HCT116 (cell line): ENCODE results near the gene LAMA1. TPM values are rescaled to one million over a fixed set of nuclear protein-coding genes. Genes with fewer than 3 reads are reported as not detected.

Source experiments
- ATAC-seq: fragments of 200-7000 bp; cut with Tn5 transposase; 2 replicates; pipeline ENCODE4 v1.9.1; 2020; ENCODE audit warnings: mild to moderate bottlenecking, moderate library complexity
- BruUV-seq: library from RNA; stranded (reverse); fragments of 400-500 nt; replicated peaks from 2 replicates; lab custom pipeline; 2021; lab: Mats Ljungman, UMichigan
- CTCF ChIA-PET: fragments of 300-600 bp; sonication (Branson Sonifier 250); formaldehyde crosslinking; loops from one replicate; lab custom pipeline; 2021; ENCODE audit warnings: antibody characterized with exemption; lab: Charles Lee
- POLR2A ChIA-PET: fragments of 300-600, 350-600 bp; sonication (Branson Sonifier 250); formaldehyde crosslinking; loops from one replicate; lab custom pipeline; 2021; ENCODE audit warnings: antibody characterized with exemption; lab: Charles Lee
- RAD21 ChIA-PET, 2 experiments: fragments of 300-600 bp; sonication (Branson Sonifier 250); formaldehyde crosslinking; loops; one replicate each; lab custom pipeline; 2023; ENCODE audit warnings: low total read pairs in 2 of 2; ENCODE audit not compliant: uncharacterized antibody in 2 of 2, unreplicated experiment in 2 of 2, low non-redundant PET in 1 of 2; lab: Charles Lee
- DNase-seq: peaks from one replicate; pipeline ENCODE4 v3.0.0-alpha.2; 2010; ENCODE audit warnings: low read depth, low spot score
- H2AFZ ChIP-seq: fragments of 200-600 bp; shearing (Covaris generic), sonication (generic); 2 replicates; pipeline ENCODE4 v1.6.1; 2017; ENCODE audit warnings: low read depth, mixed run types, mixed read lengths, antibody characterized with exemption, low read length; ENCODE audit not compliant: poor library complexity, severe bottlenecking
- H3K27ac ChIP-seq: 2 replicates; pipeline ENCODE4 v1.5.1; 2012; ENCODE audit warnings: low read depth, low read length
- H3K27me3 ChIP-seq: fragments of 200-600 bp; sonication (generic); 2 replicates; pipeline ENCODE4 v1.6.1; 2016; ENCODE audit warnings: mixed run types, low read length, mixed read lengths; ENCODE audit not compliant: insufficient read depth
- H3K36me3 ChIP-seq, 2 experiments: fragments of 200-500 bp in 1 of 2; fragments of 200-600 bp in 1 of 2; sonication (Bioruptor generic) in 1 of 2; sonication (generic) in 1 of 2; 2 replicates each; pipeline versions ENCODE4 v1.5.1 to v1.6.1; 2014 to 2016; ENCODE audit warnings: low read length in 2 of 2, inconsistent platforms in 1 of 2, mixed read lengths in 1 of 2, mixed run types in 1 of 2; ENCODE audit not compliant: insufficient read depth in 2 of 2, control insufficient read depth in 1 of 2
- H3K4me1 ChIP-seq, 2 experiments: fragments of 200-600 bp in 1 of 2; sonication (generic) in 1 of 2; 2 replicates each; pipeline versions ENCODE4 v1.5.1 to v1.6.1; 2012 to 2017; ENCODE audit warnings: low read length in 2 of 2, inconsistent platforms in 1 of 2, mild to moderate bottlenecking in 1 of 2, mixed read lengths in 1 of 2, mixed run types in 1 of 2, moderate library complexity in 1 of 2; ENCODE audit not compliant: insufficient read depth in 2 of 2, control insufficient read depth in 1 of 2
- H3K4me2 ChIP-seq: fragments of 200-600 bp; sonication (generic); 2 replicates; pipeline ENCODE4 v1.6.1; 2017; ENCODE audit warnings: mixed run types, low read length, mixed read lengths
- H3K4me3 ChIP-seq, 2 experiments: fragments of 200-600 bp in 1 of 2; sonication (generic) in 1 of 2; replicated peaks in 1 of 2; 2 replicates each; pipeline ENCODE4 v1.5.1; 2011 to 2016; ENCODE audit warnings: low read length in 2 of 2, control low read depth in 1 of 2, low read depth in 1 of 2, mild to moderate bottlenecking in 1 of 2, mixed read lengths in 1 of 2, mixed run types in 1 of 2
- H3K79me2 ChIP-seq: fragments of 200-600 bp; sonication (generic); 2 replicates; pipeline ENCODE4 v1.6.1; 2017; ENCODE audit warnings: mild to moderate bottlenecking, mixed run types, low read length, moderate library complexity, mixed read lengths; ENCODE audit not compliant: insufficient read depth
- H3K9ac ChIP-seq: fragments of 200-600 bp; sonication (generic); 2 replicates; pipeline ENCODE4 v1.6.1; 2016; ENCODE audit warnings: low read length, mixed read lengths
- H3K9me2 ChIP-seq: fragments of 200-600 bp; sonication (generic), shearing (Covaris generic); 2 replicates; pipeline ENCODE4 v1.6.1; 2017; ENCODE audit warnings: mixed run types, mild to moderate bottlenecking, moderate library complexity; ENCODE audit not compliant: insufficient read depth
- H3K9me3 ChIP-seq, 2 experiments: fragments of 200-500 bp in 1 of 2; fragments of 200-600 bp in 1 of 2; sonication (Bioruptor generic) in 1 of 2; sonication (generic) in 1 of 2; 2 replicates each; pipeline ENCODE4 v1.6.1; 2014 to 2017; ENCODE audit warnings: low read length in 2 of 2, mixed read lengths in 2 of 2, inconsistent platforms in 1 of 2, low read depth in 1 of 2, mild to moderate bottlenecking in 1 of 2, mixed run types in 1 of 2, moderate library complexity in 1 of 2; ENCODE audit not compliant: control insufficient read depth in 1 of 2, insufficient read depth in 1 of 2
- H4K20me1 ChIP-seq: fragments of 200-600 bp; sonication (generic), shearing (Covaris generic); 2 replicates; pipeline ENCODE4 v1.6.1; 2017; ENCODE audit warnings: mixed run types, mild to moderate bottlenecking, moderate library complexity; ENCODE audit not compliant: insufficient read depth
- CBX3 ChIP-seq: IDR thresholded peaks from 2 replicates; pipeline ENCODE4 v1.6.1; 2012; ENCODE audit warnings: low read depth
- CEBPB ChIP-seq: IDR thresholded peaks from 2 replicates; pipeline ENCODE4 v1.6.1; 2012; ENCODE audit warnings: low read depth
- ELF1 ChIP-seq: IDR thresholded peaks from 2 replicates; pipeline ENCODE4 v1.6.1; 2012; ENCODE audit warnings: low read depth, borderline replicate concordance
- JUND ChIP-seq: IDR thresholded peaks from 2 replicates; pipeline ENCODE4 v1.6.1; 2012
- POLR2A ChIP-seq: IDR thresholded peaks from 2 replicates; pipeline ENCODE4 v1.7.0; 2011; ENCODE audit warnings: borderline replicate concordance; ENCODE audit not compliant: insufficient read depth, insufficient read length; ENCODE audit errors: extremely low read depth
- POLR2AphosphoS5 ChIP-seq: IDR thresholded peaks from 2 replicates; pipeline ENCODE4 v1.6.1; 2011; ENCODE audit warnings: mild to moderate bottlenecking, low read depth, low read length, moderate library complexity
- RAD21 ChIP-seq: IDR thresholded peaks from 2 replicates; pipeline ENCODE4 v1.6.1; 2012; ENCODE audit warnings: low read depth, mild to moderate bottlenecking
- SIN3A ChIP-seq: IDR thresholded peaks from 2 replicates; pipeline ENCODE4 v1.6.1; 2012; ENCODE audit warnings: low read depth
- SRF ChIP-seq: IDR thresholded peaks from 2 replicates; pipeline ENCODE4 v1.6.1; 2012; ENCODE audit warnings: low read depth
- TCF7L2 ChIP-seq: IDR thresholded peaks from 2 replicates; pipeline ENCODE4 v1.7.0; 2011; ENCODE audit warnings: borderline replicate concordance, inconsistent platforms; ENCODE audit not compliant: insufficient read depth, insufficient read length; ENCODE audit errors: extremely low read depth
- YY1 ChIP-seq: IDR thresholded peaks from 2 replicates; pipeline ENCODE4 v1.6.1; 2011; ENCODE audit warnings: low read length, low read depth, moderate library complexity, mild to moderate bottlenecking; ENCODE audit not compliant: insufficient replicate concordance; ENCODE audit errors: extremely low read depth
- ZNF274 ChIP-seq: fragments of 200-500 bp; sonication (Bioruptor generic); IDR thresholded peaks from 2 replicates; pipeline ENCODE4 v1.6.1; 2014; ENCODE audit warnings: mild to moderate bottlenecking, low read depth, low read length, inconsistent platforms
- intact Hi-C: fragments of 100-400 bp; cut with micrococcal nuclease; formaldehyde crosslinking; loops from 2 replicates; pipeline ENCODE4 v1.10.0; 2022
- total RNA-seq: library from RNA; stranded (reverse); gene quantifications from one replicate; pipeline ENCODE4 v1.2.1, GENCODE V29; 2021; ENCODE audit not compliant: unreplicated experiment
- TF ChIP-seq, protein P1 (sequence below): IDR thresholded peaks from 2 replicates; pipeline ENCODE4 v1.6.1; 2012
- TF ChIP-seq, protein P2 (sequence below), 3 experiments: fragments of 200-600 bp in 1 of 3; sonication (generic) in 1 of 3; IDR thresholded peaks in 2 of 3; conservative IDR thresholded peaks in 1 of 3; 2 replicates each; pipeline ENCODE4 v1.5.1; 2012 to 2017; ENCODE audit warnings: low read depth in 2 of 3, low read length in 2 of 3, antibody characterized with exemption in 1 of 3, borderline replicate concordance in 1 of 3, control low read depth in 1 of 3, mild to moderate bottlenecking in 1 of 3, mixed read lengths in 1 of 3, mixed run types in 1 of 3, moderate library complexity in 1 of 3; ENCODE audit not compliant: insufficient read depth in 1 of 3
- TF ChIP-seq, protein P3 (sequence below): IDR thresholded peaks from 2 replicates; pipeline ENCODE4 v1.6.1; 2011; ENCODE audit warnings: mild to moderate bottlenecking, low read length, moderate library complexity; ENCODE audit not compliant: insufficient replicate concordance; ENCODE audit errors: extremely low read depth
- TF ChIP-seq, protein P4 (sequence below): IDR thresholded peaks from 2 replicates; pipeline ENCODE4 v1.6.1; 2012; ENCODE audit warnings: low read depth
- TF ChIP-seq, protein P5 (sequence below): IDR thresholded peaks from 2 replicates; pipeline ENCODE4 v1.6.1; 2012

The LAMA1 gene
- total RNA-seq, 1 experiment from 2014 or later, result 0.05 TPM

DNA sequence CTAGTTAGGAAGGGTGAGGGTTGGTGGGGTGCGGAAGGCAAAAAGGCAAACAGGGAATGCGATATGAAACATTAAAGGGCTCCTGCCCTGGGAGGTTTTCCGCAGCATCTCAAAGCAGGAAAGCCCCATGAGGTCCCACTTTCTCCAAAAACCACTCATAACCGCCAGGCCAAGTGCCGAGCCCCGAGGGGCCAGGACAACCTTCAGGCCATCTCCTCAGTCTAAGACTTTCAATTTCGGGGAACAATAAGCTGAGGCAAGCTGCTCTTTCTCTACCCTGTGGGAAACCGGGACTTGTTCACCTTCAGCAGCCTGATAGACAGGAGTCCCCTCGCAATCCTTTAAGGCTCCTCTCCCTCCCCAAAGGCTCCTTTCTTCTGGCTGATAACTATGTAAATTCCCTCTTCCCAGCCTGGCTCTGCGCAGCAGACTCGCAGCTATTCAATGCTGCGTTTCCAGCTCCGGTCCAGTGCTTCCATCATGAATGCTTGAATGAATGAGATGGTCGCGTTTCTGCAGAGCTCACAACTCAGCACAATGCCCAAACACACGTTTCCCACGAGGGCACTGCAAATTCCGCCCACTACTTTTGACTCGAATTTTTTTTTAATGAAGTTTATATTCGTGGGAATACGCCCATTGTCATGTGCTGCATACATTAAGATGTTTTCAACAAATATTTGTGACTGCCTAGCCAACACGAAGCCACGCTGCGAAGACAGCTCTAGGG is 1.4 kb downstream of the LAMA1 start:
- Histone ChIP-seq H2AFZ (no peak overlapping the region), H3K4me1 (no peaks in the 10 kb centered on the region), H3K9ac (no peak overlapping the region), H3K9me3 (peaks cover 0 to 3% of the 10 kb centered on the region in 2 experiments; a peak in 1 of 4 replicates), H3K79me2 (no peaks in the 10 kb centered on the region), H4K20me1 (no peaks in the 10 kb centered on the region), H3K27ac (no peak overlapping the region), H3K9me2 (no peaks in the 10 kb centered on the region), H3K36me3 (no peaks in the 10 kb centered on the region), H3K4me3 (no peak overlapping the region), H3K4me2 (no peak overlapping the region), H3K27me3 (no peaks in the 10 kb centered on the region)
- ChIA-PET RAD21 (no interaction called here), POLR2A (no interaction called here), CTCF (no interaction called here)
- TF ChIP-seq JUND, result no peak
- TF ChIP-seq RAD21, result no peak
- TF ChIP-seq SIN3A, result no peak
- TF ChIP-seq, protein P1, sequence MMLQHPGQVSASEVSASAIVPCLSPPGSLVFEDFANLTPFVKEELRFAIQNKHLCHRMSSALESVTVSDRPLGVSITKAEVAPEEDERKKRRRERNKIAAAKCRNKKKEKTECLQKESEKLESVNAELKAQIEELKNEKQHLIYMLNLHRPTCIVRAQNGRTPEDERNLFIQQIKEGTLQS, result no peak
- no peak for TF ChIP-seq ZNF274
- no peak for TF ChIP-seq SRF
- TF ChIP-seq, protein P2, sequence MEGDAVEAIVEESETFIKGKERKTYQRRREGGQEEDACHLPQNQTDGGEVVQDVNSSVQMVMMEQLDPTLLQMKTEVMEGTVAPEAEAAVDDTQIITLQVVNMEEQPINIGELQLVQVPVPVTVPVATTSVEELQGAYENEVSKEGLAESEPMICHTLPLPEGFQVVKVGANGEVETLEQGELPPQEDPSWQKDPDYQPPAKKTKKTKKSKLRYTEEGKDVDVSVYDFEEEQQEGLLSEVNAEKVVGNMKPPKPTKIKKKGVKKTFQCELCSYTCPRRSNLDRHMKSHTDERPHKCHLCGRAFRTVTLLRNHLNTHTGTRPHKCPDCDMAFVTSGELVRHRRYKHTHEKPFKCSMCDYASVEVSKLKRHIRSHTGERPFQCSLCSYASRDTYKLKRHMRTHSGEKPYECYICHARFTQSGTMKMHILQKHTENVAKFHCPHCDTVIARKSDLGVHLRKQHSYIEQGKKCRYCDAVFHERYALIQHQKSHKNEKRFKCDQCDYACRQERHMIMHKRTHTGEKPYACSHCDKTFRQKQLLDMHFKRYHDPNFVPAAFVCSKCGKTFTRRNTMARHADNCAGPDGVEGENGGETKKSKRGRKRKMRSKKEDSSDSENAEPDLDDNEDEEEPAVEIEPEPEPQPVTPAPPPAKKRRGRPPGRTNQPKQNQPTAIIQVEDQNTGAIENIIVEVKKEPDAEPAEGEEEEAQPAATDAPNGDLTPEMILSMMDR (IDR thresholded peaks at IDR 0.05 in 2 of 3, conservative IDR thresholded peaks at IDR 0.05 in 1 of 3; ENCODE audit: borderline replicate concordance in 1 of 3, insufficient read depth in 1 of 3, low read depth in 2 of 3, low read length in 2 of 3), result no peak
- TF ChIP-seq, protein P3, sequence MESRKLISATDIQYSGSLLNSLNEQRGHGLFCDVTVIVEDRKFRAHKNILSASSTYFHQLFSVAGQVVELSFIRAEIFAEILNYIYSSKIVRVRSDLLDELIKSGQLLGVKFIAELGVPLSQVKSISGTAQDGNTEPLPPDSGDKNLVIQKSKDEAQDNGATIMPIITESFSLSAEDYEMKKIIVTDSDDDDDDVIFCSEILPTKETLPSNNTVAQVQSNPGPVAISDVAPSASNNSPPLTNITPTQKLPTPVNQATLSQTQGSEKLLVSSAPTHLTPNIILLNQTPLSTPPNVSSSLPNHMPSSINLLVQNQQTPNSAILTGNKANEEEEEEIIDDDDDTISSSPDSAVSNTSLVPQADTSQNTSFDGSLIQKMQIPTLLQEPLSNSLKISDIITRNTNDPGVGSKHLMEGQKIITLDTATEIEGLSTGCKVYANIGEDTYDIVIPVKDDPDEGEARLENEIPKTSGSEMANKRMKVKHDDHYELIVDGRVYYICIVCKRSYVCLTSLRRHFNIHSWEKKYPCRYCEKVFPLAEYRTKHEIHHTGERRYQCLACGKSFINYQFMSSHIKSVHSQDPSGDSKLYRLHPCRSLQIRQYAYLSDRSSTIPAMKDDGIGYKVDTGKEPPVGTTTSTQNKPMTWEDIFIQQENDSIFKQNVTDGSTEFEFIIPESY, result no peak
- TF ChIP-seq, protein P4, sequence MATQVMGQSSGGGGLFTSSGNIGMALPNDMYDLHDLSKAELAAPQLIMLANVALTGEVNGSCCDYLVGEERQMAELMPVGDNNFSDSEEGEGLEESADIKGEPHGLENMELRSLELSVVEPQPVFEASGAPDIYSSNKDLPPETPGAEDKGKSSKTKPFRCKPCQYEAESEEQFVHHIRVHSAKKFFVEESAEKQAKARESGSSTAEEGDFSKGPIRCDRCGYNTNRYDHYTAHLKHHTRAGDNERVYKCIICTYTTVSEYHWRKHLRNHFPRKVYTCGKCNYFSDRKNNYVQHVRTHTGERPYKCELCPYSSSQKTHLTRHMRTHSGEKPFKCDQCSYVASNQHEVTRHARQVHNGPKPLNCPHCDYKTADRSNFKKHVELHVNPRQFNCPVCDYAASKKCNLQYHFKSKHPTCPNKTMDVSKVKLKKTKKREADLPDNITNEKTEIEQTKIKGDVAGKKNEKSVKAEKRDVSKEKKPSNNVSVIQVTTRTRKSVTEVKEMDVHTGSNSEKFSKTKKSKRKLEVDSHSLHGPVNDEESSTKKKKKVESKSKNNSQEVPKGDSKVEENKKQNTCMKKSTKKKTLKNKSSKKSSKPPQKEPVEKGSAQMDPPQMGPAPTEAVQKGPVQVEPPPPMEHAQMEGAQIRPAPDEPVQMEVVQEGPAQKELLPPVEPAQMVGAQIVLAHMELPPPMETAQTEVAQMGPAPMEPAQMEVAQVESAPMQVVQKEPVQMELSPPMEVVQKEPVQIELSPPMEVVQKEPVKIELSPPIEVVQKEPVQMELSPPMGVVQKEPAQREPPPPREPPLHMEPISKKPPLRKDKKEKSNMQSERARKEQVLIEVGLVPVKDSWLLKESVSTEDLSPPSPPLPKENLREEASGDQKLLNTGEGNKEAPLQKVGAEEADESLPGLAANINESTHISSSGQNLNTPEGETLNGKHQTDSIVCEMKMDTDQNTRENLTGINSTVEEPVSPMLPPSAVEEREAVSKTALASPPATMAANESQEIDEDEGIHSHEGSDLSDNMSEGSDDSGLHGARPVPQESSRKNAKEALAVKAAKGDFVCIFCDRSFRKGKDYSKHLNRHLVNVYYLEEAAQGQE, result no peak
- TF ChIP-seq ELF1, result no peak
- no peak for TF ChIP-seq CEBPB
- no peak for TF ChIP-seq POLR2A
- no peak for TF ChIP-seq TCF7L2
- TF ChIP-seq POLR2AphosphoS5, result no peak
- TF ChIP-seq, protein P5, sequence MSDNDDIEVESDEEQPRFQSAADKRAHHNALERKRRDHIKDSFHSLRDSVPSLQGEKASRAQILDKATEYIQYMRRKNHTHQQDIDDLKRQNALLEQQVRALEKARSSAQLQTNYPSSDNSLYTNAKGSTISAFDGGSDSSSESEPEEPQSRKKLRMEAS, result no peak
- TF ChIP-seq CBX3, result no peak
- TF ChIP-seq YY1, result no peak
- no peak for DNase-seq
- BruUV-seq, result no TSS peak
- intact Hi-C loops, result no loop called here
- no peak for ATAC-seq
